ENCODE measurements around the gene DTNA.

DNA sequence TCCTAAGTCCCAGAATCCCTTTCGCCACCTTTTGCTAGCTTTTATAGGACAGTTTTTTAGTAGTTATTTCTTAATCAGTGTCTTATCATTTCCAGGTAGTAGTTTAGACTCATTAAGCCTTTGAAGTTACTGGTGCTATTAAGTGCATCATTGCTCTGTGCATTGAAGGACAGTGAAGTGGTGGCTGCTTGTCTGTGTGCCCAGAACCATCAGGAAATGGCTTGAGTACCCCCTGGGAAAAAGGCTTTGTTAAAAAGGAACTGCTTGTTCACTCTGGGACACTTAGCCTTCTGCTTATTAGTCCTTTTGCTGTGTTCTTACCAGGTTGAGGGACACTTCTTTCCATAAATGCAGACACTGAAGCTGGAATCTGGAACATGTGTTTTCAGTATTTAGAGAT lies 30.0 kb downstream of the DTNA start:
- TF ChIP-seq EZH2 (IDR thresholded peaks at IDR 0.05; ENCODE audit: borderline replicate concordance, low read length): no peak
- TF ChIP-seq, protein P1, sequence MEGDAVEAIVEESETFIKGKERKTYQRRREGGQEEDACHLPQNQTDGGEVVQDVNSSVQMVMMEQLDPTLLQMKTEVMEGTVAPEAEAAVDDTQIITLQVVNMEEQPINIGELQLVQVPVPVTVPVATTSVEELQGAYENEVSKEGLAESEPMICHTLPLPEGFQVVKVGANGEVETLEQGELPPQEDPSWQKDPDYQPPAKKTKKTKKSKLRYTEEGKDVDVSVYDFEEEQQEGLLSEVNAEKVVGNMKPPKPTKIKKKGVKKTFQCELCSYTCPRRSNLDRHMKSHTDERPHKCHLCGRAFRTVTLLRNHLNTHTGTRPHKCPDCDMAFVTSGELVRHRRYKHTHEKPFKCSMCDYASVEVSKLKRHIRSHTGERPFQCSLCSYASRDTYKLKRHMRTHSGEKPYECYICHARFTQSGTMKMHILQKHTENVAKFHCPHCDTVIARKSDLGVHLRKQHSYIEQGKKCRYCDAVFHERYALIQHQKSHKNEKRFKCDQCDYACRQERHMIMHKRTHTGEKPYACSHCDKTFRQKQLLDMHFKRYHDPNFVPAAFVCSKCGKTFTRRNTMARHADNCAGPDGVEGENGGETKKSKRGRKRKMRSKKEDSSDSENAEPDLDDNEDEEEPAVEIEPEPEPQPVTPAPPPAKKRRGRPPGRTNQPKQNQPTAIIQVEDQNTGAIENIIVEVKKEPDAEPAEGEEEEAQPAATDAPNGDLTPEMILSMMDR (IDR thresholded peaks at IDR 0.05; ENCODE audit: low read length): no peak

All from OCI-LY1 (cell line).